HEK293T (cell line): ENCODE measurements around the gene MAD2L1BP.

ENCODE experiments used
- BHLHE40 ChIP-seq: fragments of 450-650 bp; IDR thresholded peaks from 2 replicates; pipeline ENCODE4 v1.6.1; 2016; ENCODE audit warnings: mild to moderate bottlenecking, moderate library complexity, borderline replicate concordance
- FOXM1 ChIP-seq: fragments of 450-650 bp; IDR thresholded peaks from 2 replicates; pipeline ENCODE4 v1.6.1; 2017; ENCODE audit warnings: mild to moderate bottlenecking, borderline replicate concordance
- HDGF ChIP-seq: fragments of 450-650 bp; IDR thresholded peaks from 2 replicates; pipeline ENCODE4 v1.6.1; 2017; ENCODE audit warnings: antibody characterized with exemption, borderline replicate concordance
- L3MBTL2 ChIP-seq: fragments of 450-650 bp; conservative IDR thresholded peaks from 2 replicates; pipeline ENCODE4 v1.6.1; 2016; ENCODE audit warnings: mild to moderate bottlenecking
- SP1 ChIP-seq: fragments of 450-650 bp; IDR thresholded peaks from 2 replicates; pipeline ENCODE4 v1.6.1; 2017
- SUZ12 ChIP-seq: fragments of 450-650 bp; IDR thresholded peaks from 2 replicates; pipeline ENCODE4 v1.6.1; 2016; ENCODE audit warnings: mild to moderate bottlenecking
- ZNF384 ChIP-seq: fragments of 450-650 bp; IDR thresholded peaks from 2 replicates; pipeline ENCODE4 v1.6.1; 2016

DNA sequence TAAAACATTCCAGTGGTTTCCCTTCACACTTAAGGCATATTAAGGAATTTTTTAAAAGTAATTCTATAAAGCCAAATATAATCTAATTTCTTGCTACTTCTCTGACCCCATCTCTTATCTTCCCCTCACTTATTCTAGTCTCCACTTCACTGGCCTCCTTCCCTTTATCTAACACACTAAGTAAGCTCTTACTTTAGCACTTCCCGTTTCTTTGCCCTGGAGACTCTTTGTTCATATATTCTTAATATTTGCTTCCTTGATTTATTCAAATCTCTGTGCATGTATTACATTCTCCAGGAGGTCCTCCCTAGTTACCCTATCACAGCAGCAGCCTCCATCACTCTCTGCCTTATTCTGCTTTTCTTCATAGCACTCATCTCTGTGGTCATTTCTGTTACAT, 26.8 kb upstream of the MAD2L1BP start:
- TF ChIP-seq L3MBTL2 (no peak), SP1 (no peak), HDGF (no peak), ZNF384 (no peak), BHLHE40 (no peak), SUZ12 (no peak), FOXM1 (no peak)
